Lung microvascular endothelial cell (primary cell): ENCODE data around the gene SF3A2. TPM values are rescaled to one million over a fixed set of nuclear protein-coding genes. Genes with fewer than 3 reads are reported as not detected.

Experiments used
- DNase-seq, 2 donors: peaks; one replicate each; pipeline versions ENCODE4 v3.0.0 to v3.0.0-alpha.2; 2010; ENCODE audit warnings: low read depth in 2 of 2
- total RNA-seq: library from RNA; depleted of rRNA; stranded (reverse); fragments of >200 nt; gene quantifications from 2 replicates; pipeline ENCODE4 v1.2.1, GENCODE V29; 2014

Gene SF3A2
- total RNA-seq, 1 donor from 2014 or later, result 56.5 TPM

DNA sequence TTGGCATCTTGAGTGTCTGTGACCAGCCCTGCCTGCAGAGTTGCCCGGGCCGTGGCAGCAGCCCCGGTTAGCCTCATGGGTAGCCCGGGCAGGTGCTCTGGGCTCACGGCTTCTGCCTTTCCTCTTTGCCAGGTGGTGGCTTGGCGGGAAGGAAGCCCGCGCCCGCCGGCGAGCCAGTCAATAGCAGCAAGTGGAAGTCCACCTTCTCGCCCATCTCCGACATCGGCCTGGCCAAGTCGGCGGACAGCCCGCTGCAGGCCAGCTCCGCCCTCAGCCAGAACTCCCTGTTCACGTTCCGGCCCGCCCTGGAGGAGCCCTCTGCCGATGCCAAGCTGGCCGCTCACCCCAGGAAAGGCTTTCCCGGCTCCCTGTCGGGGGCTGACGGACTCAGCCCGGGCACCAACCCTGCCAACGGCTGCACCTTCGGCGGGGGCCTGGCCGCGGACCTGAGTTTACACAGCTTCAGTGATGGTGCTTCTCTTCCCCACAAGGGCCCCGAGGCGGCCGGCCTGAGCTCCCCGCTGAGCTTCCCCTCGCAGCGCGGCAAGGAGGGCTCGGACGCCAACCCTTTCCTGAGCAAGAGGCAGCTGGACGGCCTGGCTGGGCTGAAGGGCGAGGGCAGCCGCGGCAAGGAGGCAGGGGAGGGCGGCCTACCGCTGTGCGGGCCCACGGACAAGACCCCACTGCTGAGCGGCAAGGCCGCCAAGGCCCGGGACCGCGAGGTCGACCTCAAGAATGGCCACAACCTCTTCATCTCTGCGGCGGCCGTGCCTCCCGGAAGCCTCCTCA, 10.4 kb upstream of the SF3A2 start:
- DNase-seq, result no peak

GRCh38 chr19:2226840-2227360, 9.7 kb upstream of the SF3A2 start:
- DNase-seq, result no peak

- no peak for DNase-seq
Observed at GRCh38 chr19:2227415-2228156, 9.0 kb upstream of the SF3A2 start.

DNA sequence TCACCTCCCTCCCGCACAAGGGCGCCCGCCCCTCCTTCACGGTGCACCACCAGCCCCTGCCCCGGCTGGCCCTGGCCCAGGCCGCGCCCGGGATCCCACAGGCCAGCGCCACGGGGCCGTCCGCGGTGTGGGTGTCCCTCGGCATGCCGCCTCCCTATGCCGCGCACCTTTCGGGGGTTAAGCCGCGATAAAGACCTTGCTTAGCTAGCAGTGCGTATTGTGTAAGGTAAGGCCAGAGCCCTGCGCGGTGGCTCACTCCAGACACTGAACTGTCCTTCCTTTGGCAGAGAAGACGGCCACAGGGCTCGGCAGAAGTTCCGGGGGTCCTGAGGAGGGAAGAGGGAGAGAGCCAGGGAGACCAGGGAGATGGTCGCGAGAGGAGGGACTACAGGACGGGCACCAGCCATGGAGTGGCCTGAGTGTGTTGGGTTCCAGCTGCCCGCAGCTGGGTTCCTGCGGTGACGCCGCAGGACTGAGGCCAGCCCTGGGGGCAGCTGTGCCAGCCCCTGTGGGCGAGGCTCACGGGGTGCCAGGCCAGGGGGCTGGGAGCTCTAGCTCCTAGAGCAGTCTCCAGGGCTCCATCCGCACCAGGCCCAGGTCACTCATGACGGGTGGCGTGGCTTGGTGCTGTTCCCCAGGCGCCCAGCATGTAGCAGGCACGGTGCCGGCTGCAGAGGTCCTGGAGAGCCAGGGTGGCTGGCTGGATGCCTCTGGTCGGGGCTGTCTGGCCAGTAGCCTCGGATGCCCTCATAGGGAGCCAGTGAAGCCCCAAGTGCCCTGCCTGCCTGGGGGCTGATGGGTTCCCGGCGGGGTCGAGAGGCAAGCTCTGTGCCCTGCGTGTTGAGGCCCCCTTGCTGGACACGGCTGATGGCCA, 8.2 kb upstream of the SF3A2 start:
- no peak for DNase-seq

- DNase-seq, result no peak
Observed at GRCh38 chr19:2229103-2230032, 7.3 kb upstream of the SF3A2 start.

DNA sequence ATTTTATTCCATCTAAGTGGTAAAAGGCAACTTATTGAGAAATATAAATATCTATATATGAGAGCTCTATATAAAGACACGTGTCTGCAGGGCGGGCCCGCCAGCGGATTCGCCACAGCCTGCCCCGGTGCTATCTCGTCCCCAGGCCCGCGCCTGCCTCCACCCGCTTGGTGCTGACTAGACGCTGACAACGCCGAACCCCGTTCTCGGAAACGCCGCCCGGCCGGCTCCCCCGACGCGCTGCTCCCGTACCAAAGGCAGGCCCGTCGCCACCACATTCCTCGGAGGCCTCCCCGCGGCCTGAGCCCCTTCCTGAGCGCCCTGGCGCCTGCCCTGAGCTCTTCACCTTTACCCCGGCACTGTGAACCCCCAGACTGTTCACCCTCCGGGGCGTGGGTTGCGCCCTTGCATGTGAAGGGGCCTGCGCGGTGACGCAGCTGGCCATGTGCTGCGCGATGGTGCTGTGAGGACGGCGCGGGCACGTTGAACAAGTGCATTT, 6.5 kb upstream of the SF3A2 start:
- no peak for DNase-seq

DNA sequence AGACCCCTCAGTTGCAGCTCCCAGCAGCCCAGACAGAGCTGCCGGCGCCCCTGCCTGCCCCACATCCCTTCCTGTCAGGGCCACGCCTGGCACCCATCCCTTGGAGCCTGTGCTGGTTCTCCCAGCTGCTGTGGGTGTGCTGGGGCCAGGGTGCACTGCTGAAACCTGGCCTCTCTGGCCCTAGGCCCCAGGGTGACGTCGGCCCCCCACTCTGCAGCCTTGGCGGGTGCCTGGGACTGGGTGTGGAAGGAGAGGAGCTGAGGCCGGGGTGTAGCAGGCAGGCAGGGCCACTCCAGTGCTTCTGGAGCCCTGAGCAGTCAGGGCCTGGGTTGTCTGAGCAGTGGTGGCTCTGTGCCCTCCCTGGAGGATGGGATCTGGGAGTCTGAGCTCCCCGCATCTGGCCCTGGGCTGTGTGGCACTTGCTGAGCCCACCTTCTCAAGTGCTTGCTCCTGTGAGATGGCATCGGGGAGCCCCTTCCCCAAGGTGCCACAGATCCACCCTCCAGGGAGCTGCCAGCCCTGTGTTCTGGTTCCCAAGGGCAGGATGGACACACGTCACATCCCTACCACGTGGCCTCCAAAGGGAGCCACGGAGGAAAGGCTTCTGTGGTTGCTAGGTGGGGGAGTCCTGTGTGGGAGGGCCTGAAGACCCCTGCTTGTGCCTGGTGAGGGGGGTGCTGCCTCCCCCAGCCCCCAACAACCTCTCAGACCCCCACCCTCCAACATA, 5.7 kb upstream of the SF3A2 start:
- DNase-seq, result no peak

DNA sequence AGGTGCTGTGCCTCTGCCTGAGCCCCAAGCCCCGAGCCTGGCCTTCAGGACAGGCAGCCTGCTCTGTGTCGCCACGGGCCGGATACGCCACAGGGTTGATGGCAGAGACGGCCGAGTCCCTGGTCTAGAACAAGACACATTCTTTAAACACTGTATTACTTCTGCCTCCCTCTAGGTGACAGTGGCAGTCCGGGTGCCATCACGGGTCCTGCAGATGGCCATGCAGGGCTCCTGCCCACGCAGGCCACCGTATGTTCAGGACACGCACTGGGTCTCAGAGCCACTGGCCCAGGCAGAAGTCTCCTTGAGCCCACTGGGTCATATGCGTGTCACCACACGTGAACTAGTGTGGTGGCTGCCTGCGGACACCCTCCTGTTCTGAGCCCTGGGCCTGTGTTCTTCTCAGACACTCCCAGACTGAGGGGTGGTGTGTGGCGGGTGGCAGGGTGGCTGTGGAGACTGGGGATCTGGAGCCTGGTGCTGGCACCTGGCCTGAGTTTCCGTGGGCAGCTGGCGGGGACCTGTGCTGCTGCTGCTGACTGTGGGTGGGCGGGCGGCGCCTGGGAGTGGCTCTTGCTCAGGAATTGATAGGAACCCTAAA, 4.9 kb upstream of the SF3A2 start:
- peak in 1 of 2 donors; percentile 46 for DNase-seq

DNA sequence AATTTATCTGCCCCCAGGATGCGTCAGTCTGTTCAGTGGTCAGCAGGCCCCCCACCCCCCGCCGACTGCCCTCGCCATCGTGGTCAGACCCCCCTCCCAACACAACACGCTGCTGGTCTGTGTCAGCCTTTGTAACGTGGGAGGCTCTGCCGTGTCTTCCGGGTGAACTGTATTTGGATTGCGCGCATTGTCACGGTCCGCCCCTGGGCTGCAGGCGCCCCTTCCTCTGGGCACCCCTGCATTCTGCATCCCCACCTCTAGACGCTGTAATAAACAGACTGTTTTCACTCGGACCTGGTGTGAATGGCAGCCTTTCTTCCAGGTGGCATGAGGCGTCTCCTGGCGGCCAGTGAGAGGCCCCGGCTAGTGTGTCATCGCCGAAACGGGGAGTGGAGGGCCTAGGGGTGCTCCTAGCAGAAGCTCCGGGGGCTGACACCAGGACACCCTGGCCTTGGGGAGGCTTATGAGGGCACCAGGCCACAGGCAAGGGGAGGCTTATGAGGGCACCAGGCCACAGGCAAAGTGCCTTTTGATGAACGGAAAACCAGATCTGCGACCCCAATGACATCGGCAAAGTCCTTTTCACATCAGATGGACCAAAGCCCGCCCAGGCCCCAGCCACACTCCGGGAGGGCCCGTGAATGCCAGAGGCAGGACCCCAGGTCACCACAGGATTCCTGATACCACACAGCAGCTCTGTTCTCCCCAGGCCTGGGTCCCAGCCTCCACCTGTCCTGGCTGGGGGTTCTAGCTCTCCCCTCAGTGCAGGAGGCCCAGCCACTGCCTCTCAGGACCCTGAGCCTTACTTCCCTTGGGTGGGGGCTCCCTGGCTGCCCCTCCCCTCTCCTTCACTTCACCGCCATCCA, 4.1 kb upstream of the SF3A2 start:
- no peak for DNase-seq

- DNase-seq, result no peak
Observed at GRCh38 chr19:2233601-2234280, 2.9 kb upstream of the SF3A2 start.

- DNase-seq, result no peak
Observed at GRCh38 chr19:2234996-2235380, 1.6 kb upstream of the SF3A2 start.

GRCh38 chr19:2235381-2236063, 1.1 kb upstream of the SF3A2 start:
- peak; percentile 23 to 35 for DNase-seq

DNA sequence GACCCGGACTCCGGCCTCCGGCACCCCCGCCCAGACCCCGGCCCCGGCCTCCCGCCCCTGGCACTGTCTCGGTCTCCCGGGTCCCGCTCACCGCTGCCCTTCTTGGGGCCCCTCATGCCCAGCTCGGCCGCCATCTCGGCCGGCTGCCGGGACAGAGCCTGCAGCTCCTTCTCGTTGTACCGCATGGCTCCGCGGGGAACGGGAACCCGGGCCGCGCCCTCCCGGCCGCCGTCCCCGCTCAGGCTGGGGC, 635 bp upstream of the SF3A2 start:
- DNase-seq, result no peak

- peak in 1 of 2 donors; percentile 87 for DNase-seq
Observed at GRCh38 chr19:2237051-2237868, 636 bp downstream of the SF3A2 start.

DNA sequence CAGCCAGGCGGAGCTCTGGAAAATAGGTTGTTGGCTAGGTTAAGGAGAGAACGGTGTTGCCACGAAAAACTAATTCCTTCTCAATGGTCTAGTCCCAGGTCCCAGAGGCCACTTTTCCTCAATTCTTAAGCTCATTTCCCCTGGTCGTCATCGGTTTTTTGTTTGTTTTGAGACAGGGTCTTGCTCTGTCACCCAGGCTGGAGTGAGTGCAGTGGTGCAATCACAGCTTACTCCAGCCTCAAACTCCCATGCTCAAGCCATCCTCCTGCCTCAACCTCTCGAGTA, 1.2 kb downstream of the SF3A2 start:
- DNase-seq, result no peak

DNA sequence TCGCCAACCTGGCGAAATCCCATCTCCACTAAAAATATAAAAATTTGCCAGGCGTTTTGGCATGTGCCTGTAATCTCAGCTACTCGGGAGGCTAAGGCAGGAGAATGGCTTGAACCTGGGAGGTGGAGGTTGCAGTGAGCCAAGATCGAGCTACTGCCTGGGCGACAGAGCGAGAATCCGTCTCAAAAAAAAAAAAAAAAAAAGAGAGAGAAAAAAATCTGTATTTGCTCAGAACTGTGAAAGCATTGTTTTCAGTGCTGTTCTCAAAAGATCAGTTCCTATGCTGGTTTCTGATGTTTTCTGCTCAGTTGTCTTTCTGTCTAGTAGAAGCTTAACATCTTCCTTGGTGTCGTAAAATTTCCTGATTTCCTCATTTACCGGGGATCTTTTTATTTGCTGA, 2.5 kb downstream of the SF3A2 start:
- DNase-seq, result peak in 1 of 2 donors; percentile 19
